HUES48 (cell line): ENCODE results near the gene ST6GALNAC5.
"Not testable (repeated sequence)": the region's sequence is repeated elsewhere in the genome, so short reads cannot be mapped to it uniquely, and the experiment has no call there.

Source experiments
- H3K27ac ChIP-seq: one replicate; pipeline ENCODE4 v1.7.0; 2013; ENCODE audit warnings: low read depth, low read length, inconsistent platforms
- H3K27me3 ChIP-seq: 2 replicates; pipeline ENCODE4 v1.6.1; 2013; ENCODE audit warnings: mild to moderate bottlenecking, low read length; ENCODE audit not compliant: control insufficient read depth, insufficient read depth
- H3K36me3 ChIP-seq: 2 replicates; pipeline ENCODE4 v1.6.1; 2013; ENCODE audit warnings: low read length; ENCODE audit not compliant: control insufficient read depth, insufficient read depth
- H3K4me1 ChIP-seq: 2 replicates; pipeline ENCODE4 v1.6.1; 2013; ENCODE audit warnings: mild to moderate bottlenecking, low read length; ENCODE audit not compliant: control insufficient read depth, insufficient read depth
- H3K4me3 ChIP-seq: 2 replicates; pipeline ENCODE4 v1.5.1; 2013; ENCODE audit warnings: mild to moderate bottlenecking, low read depth, low read length
- H3K9ac ChIP-seq: 2 replicates; pipeline ENCODE4 v1.6.1; 2013; ENCODE audit warnings: mild to moderate bottlenecking, low read depth, low read length, moderate library complexity
- H3K9me3 ChIP-seq: 2 replicates; pipeline ENCODE4 v1.6.1; 2013; ENCODE audit warnings: low read length; ENCODE audit not compliant: control insufficient read depth, insufficient read depth

Gene ST6GALNAC5

GRCh38 chr1:76957961-76958360 lies 90.7 kb downstream of the ST6GALNAC5 start:
- Histone ChIP-seq H3K27ac (no peak overlapping the region), H3K27me3 (no peaks in the 10 kb centered on the region), H3K9ac (no peak overlapping the region), H3K36me3 (no peaks in the 10 kb centered on the region), H3K9me3 (no peaks in the 10 kb centered on the region), H3K4me1 (peaks cover 9% of the 10 kb centered on the region), H3K4me3 (no peak overlapping the region)

DNA sequence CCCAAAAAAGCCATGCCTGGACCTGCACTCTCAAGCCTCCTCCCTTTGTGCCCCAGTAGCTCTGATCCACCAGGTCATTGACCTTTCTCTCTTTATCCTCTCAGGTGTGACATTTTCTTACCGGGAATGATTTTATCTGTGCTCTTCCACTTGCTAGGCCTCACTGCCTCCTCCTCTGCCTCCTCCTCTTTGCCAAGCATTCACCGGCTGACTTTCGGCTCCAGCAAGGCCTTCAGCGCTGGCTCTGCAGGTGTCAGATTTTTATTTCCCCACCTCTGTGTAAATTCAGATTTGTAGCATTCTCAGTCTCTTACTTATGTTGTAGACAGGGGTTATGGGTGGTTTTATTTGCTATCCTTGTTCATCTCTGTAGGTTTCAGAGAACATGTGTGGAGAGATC lies 91.5 kb downstream of the ST6GALNAC5 start:
- Histone ChIP-seq H3K4me3 (no peak overlapping the region), H3K27ac (no peak overlapping the region), H3K27me3 (no peaks in the 10 kb centered on the region), H3K9me3 (no peaks in the 10 kb centered on the region), H3K9ac (no peak overlapping the region), H3K36me3 (no peaks in the 10 kb centered on the region), H3K4me1 (peaks cover 9% of the 10 kb centered on the region)

DNA sequence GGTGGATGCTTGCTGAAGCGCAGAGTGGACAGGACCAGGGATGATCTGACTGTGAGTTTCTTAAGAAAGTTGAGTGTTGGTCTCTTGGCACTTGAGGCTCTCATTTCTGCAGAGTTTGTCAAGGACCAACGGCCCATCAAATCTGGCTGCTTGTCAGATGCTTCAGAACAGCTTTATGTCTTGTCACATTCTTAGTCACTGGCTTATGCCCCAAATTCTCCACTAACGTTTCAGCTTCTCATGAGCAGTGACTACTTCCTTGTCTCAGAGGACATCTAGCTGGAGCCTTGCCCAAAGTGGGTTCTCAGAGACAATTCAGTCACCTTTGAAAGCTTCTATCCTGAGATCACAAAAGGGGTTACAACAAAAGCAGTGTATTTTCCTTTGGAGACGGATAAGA lies 92.3 kb downstream of the ST6GALNAC5 start:
- Histone ChIP-seq H3K36me3 (no peaks in the 10 kb centered on the region), H3K4me3 (no peak overlapping the region), H3K4me1 (peaks cover 9% of the 10 kb centered on the region), H3K9me3 (no peaks in the 10 kb centered on the region), H3K9ac (no peak overlapping the region), H3K27me3 (no peaks in the 10 kb centered on the region), H3K27ac (no peak overlapping the region)

DNA sequence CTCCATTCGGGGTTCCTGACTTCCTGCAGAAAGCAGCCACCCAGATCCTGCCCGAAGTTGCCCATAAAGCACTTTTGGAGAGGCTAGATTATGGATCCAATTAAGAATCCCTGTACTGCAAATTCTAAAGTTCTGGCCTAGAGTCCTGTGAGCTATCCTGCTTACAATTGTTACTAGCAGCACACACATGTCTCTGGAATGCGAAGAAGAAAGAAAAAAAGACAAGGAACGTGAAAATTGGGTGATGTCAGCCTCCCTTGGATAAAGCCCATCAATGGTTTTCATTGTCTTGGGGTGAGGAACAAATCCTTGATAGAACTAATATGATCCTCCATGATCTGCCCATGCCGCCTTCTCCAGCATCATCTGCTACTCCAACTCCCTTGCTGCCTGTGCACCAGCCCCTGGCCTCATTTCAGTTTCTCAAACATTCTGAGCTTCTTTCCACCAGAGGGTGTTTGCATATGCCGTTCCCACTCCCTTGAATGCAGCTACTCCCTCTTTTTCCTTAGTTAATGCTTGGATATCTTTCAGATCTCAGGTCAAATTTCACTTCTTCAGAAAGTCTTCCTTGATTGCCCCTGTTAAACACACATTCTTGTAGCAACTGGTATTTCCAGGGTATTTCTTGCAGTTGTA lies 94.0 kb downstream of the ST6GALNAC5 start:
- no peak overlapping the region for H3K9ac ChIP-seq
- H3K4me1 ChIP-seq: peaks cover 5% of the 10 kb centered on the region
- H3K4me3 ChIP-seq: no peak overlapping the region
- H3K27ac ChIP-seq: no peak overlapping the region
- no peaks in the 10 kb centered on the region for H3K27me3 ChIP-seq
- no peaks in the 10 kb centered on the region for H3K36me3 ChIP-seq
- no peaks in the 10 kb centered on the region for H3K9me3 ChIP-seq

- Histone ChIP-seq H3K9me3 (no peaks in the 10 kb centered on the region), H3K27ac (no peak overlapping the region), H3K4me1 (peaks cover 5% of the 10 kb centered on the region), H3K4me3 (no peak overlapping the region), H3K27me3 (no peaks in the 10 kb centered on the region), H3K36me3 (no peaks in the 10 kb centered on the region), H3K9ac (no peak overlapping the region)
Measured at GRCh38 chr1:76961820-76962207, 94.5 kb downstream of the ST6GALNAC5 start.

GRCh38 chr1:76981267-76981666 lies 114.0 kb downstream of the ST6GALNAC5 start:
- H3K27me3 ChIP-seq, H3K4me3 ChIP-seq, H3K9ac ChIP-seq, H3K9me3 ChIP-seq, H3K36me3 ChIP-seq, H3K27ac ChIP-seq: not testable (repeated sequence)
- peaks cover 13% of the 10 kb centered on the region; the same call in 1 of the 2 replicates for H3K4me1 ChIP-seq

- H3K4me3 ChIP-seq: no peak overlapping the region
- no peaks in the 10 kb centered on the region for H3K9me3 ChIP-seq
- H3K36me3 ChIP-seq: no peaks in the 10 kb centered on the region
- H3K9ac ChIP-seq: no peak overlapping the region
- no peak overlapping the region for H3K27ac ChIP-seq
- no peaks in the 10 kb centered on the region for H3K27me3 ChIP-seq
- H3K4me1 ChIP-seq: no peaks in the 10 kb centered on the region
Measured at GRCh38 chr1:76989976-76990375, 122.7 kb downstream of the ST6GALNAC5 start.

- Histone ChIP-seq H3K9ac (no peak overlapping the region), H3K4me3 (no peak overlapping the region), H3K27me3 (no peaks in the 10 kb centered on the region), H3K36me3 (no peaks in the 10 kb centered on the region), H3K4me1 (no peaks in the 10 kb centered on the region), H3K9me3 (no peaks in the 10 kb centered on the region), H3K27ac (no peak overlapping the region)
Measured at GRCh38 chr1:76993036-76993435, 125.8 kb downstream of the ST6GALNAC5 start.

GRCh38 chr1:76998582-76999223 lies 131.4 kb downstream of the ST6GALNAC5 start:
- H3K27me3 ChIP-seq: no peaks in the 10 kb centered on the region
- H3K4me3 ChIP-seq: no peak overlapping the region
- H3K27ac ChIP-seq: no peak overlapping the region
- no peak overlapping the region for H3K9ac ChIP-seq
- H3K9me3 ChIP-seq: no peaks in the 10 kb centered on the region
- no peaks in the 10 kb centered on the region for H3K4me1 ChIP-seq
- H3K36me3 ChIP-seq: no peaks in the 10 kb centered on the region

- no peaks in the 10 kb centered on the region for H3K27me3 ChIP-seq
- no peak overlapping the region for H3K9ac ChIP-seq
- H3K9me3 ChIP-seq: 0 out of 2 replicates have a peak, but pooled peaks cover 2% of the 10 kb centered on the region
- no peaks in the 10 kb centered on the region for H3K4me1 ChIP-seq
- H3K36me3 ChIP-seq: no peaks in the 10 kb centered on the region
- no peak overlapping the region for H3K27ac ChIP-seq
- H3K4me3 ChIP-seq: no peak overlapping the region
Measured at GRCh38 chr1:77007675-77008074, 140.4 kb downstream of the ST6GALNAC5 start.

GRCh38 chr1:77010937-77011336 lies 143.7 kb downstream of the ST6GALNAC5 start:
- Histone ChIP-seq H3K9ac (no peak overlapping the region), H3K9me3 (no peaks in the 10 kb centered on the region), H3K27ac (no peak overlapping the region), H3K27me3 (no peaks in the 10 kb centered on the region), H3K4me1 (no peaks in the 10 kb centered on the region), H3K36me3 (no peaks in the 10 kb centered on the region), H3K4me3 (no peak overlapping the region)
